A549 (cell line): Measurements from ENCODE around the gene KCNS3. TPM values are rescaled to one million over a fixed set of nuclear protein-coding genes. Genes with fewer than 3 reads are reported as not detected.

Source experiments
- ATAC-seq, 2 experiments: fragments of 200-7000 bp in 1 of 2; fragments of >200 bp in 1 of 2; cut with Nextera tagmentation in 1 of 2; cut with Tn5 transposase in 1 of 2; 3 replicates each; pipeline versions ENCODE4 v1.8.0 to v1.9.1; 2018 to 2020; ENCODE audit warnings: mild to moderate bottlenecking in 1 of 2, moderate library complexity in 1 of 2
- CTCF ChIA-PET: fragments of 300-600 bp; sonication (Branson Sonifier 250); formaldehyde crosslinking; extraction: SDS; loops from one replicate; lab custom pipeline; 2021; ENCODE audit warnings: antibody characterized with exemption, inconsistent platforms; lab: Yijun Ruan, JAX
- POLR2A ChIA-PET: fragments of 350-600 bp; formaldehyde crosslinking; extraction: SDS; loops from one replicate; lab custom pipeline; 2021; ENCODE audit warnings: antibody characterized with exemption, inconsistent platforms; lab: Yijun Ruan, JAX
- DNase-seq, 2 experiments: peaks; one replicate each; pipeline versions ENCODE4 v3.0.0 to v3.0.0-alpha.2; 2011 to 2016; ENCODE audit warnings: low read depth in 1 of 2, low spot score in 1 of 2
- FAIRE-seq: peaks from 2 replicates; lab custom pipeline; 2011; peaks lifted over from hg19 to GRCh38; lab: Jason Lieb, UNC
- H3K27ac ChIP-seq, 2 experiments: fragments of >200 bp; sonication (Bioruptor Twin); formaldehyde crosslinking; 3 replicates each; pipeline ENCODE4 v1.5.1; 2016 to 2017
- H3K4me1 ChIP-seq: fragments of >200 bp; sonication (Bioruptor Twin); formaldehyde crosslinking; 3 replicates; pipeline ENCODE4 v1.6.1; 2016
- H3K4me2 ChIP-seq: fragments of >200 bp; sonication (Bioruptor Twin); formaldehyde crosslinking; 3 replicates; pipeline ENCODE4 v1.6.1; 2016
- H3K4me3 ChIP-seq: fragments of >200 bp; sonication (Bioruptor Twin); formaldehyde crosslinking; 3 replicates; pipeline ENCODE4 v1.5.1; 2016
- H3K9me3 ChIP-seq: fragments of >200 bp; sonication (Bioruptor Twin); formaldehyde crosslinking; 3 replicates; pipeline ENCODE4 v1.6.1; 2016
- CEBPB ChIP-seq, 2 experiments: fragments of >200 bp in 1 of 2; sonication (Bioruptor Twin) in 1 of 2; formaldehyde crosslinking in 1 of 2; IDR thresholded peaks; 2 replicates each; pipeline ENCODE4 v1.6.1; 2012 to 2016
- CHD4 ChIP-seq: fragments of 200-600 bp; sonication (generic); IDR thresholded peaks from 2 replicates; pipeline ENCODE4 v1.6.1; 2016; ENCODE audit warnings: antibody characterized with exemption, mild to moderate bottlenecking, borderline replicate concordance
- EHF ChIP-seq: fragments of 250-450 bp; sonication (Bioruptor Pico); IDR thresholded peaks from 2 replicates; pipeline ENCODE4 v1.5.0; 2020; ENCODE audit warnings: mild to moderate bottlenecking
- EP300 ChIP-seq, 2 experiments: fragments of >200 bp; sonication (Bioruptor Twin); formaldehyde crosslinking; IDR thresholded peaks; 2 replicates in 1 of 2; 3 replicates in 1 of 2; pipeline ENCODE4 v1.6.1; 2016 to 2017
- ESRRA ChIP-seq: fragments of 150-350 bp; IDR thresholded peaks from 2 replicates; pipeline ENCODE4 v1.6.1; 2014; ENCODE audit warnings: mild to moderate bottlenecking, low read length, borderline replicate concordance
- FOSB ChIP-seq: fragments of 250-450 bp; sonication (Bioruptor Pico); IDR thresholded peaks from 2 replicates; pipeline ENCODE4 v1.5.0; 2020; ENCODE audit warnings: mild to moderate bottlenecking, moderate library complexity
- FOSL2 ChIP-seq, 2 experiments: fragments of 450-650 bp in 1 of 2; fragments of >200 bp in 1 of 2; sonication (Bioruptor Twin) in 1 of 2; formaldehyde crosslinking; IDR thresholded peaks; 2 replicates each; pipeline versions ENCODE4 v1.5.0 to v1.6.1; 2016 to 2020; ENCODE audit warnings: mild to moderate bottlenecking in 1 of 2, moderate library complexity in 1 of 2
- GATA3 ChIP-seq: IDR thresholded peaks from 2 replicates; pipeline ENCODE4 v1.6.1; 2012; ENCODE audit warnings: borderline replicate concordance
- HDAC2 ChIP-seq: fragments of 200-600 bp; sonication (generic); IDR thresholded peaks from 2 replicates; pipeline ENCODE4 v1.6.1; 2016
- HMGXB4 ChIP-seq: fragments of 250-450 bp; sonication (Bioruptor Pico); IDR thresholded peaks from 2 replicates; pipeline ENCODE4 v1.5.0; 2021; ENCODE audit warnings: mild to moderate bottlenecking, moderate library complexity, borderline replicate concordance
- HOXA7 ChIP-seq: fragments of 250-450 bp; sonication (Bioruptor Pico); IDR thresholded peaks from 2 replicates; pipeline ENCODE4 v1.5.0; 2020; ENCODE audit warnings: mild to moderate bottlenecking, moderate library complexity
- HOXB5 ChIP-seq: fragments of 250-450 bp; sonication (Bioruptor Pico); IDR thresholded peaks from 2 replicates; pipeline ENCODE4 v1.5.0; 2020; ENCODE audit warnings: mild to moderate bottlenecking, moderate library complexity
- JUN ChIP-seq, 2 experiments: fragments of >200 bp; sonication (Bioruptor Twin); formaldehyde crosslinking; IDR thresholded peaks; 2 replicates in 1 of 2; 3 replicates in 1 of 2; pipeline ENCODE4 v1.6.1; 2016 to 2017
- KDM1A ChIP-seq: fragments of 200-600 bp; sonication (generic); IDR thresholded peaks from 2 replicates; pipeline ENCODE4 v1.6.1; 2016; ENCODE audit warnings: low read depth, mild to moderate bottlenecking
- KDM5A ChIP-seq: fragments of 200-600 bp; sonication (generic); IDR thresholded peaks from 2 replicates; pipeline ENCODE4 v1.6.1; 2016; ENCODE audit warnings: antibody characterized with exemption, mild to moderate bottlenecking
- MAZ ChIP-seq: fragments of 150-350 bp; IDR thresholded peaks from 2 replicates; pipeline ENCODE4 v1.6.1; 2014; ENCODE audit warnings: antibody characterized with exemption, low read depth, low read length, borderline replicate concordance
- MYC ChIP-seq: IDR thresholded peaks from 2 replicates; pipeline ENCODE4 v1.6.1; 2012; ENCODE audit warnings: mild to moderate bottlenecking, inconsistent platforms, low read length, improper control_type of control experiment, borderline replicate concordance
- NFE2L2 ChIP-seq: fragments of 150-350 bp; conservative IDR thresholded peaks from 2 replicates; pipeline ENCODE4 v1.6.1; 2014; ENCODE audit warnings: low read length
- PHF8 ChIP-seq: fragments of 200-600 bp; sonication (generic); IDR thresholded peaks from 2 replicates; pipeline ENCODE4 v1.6.1; 2016; ENCODE audit warnings: low read depth, mild to moderate bottlenecking, antibody characterized with exemption, moderate library complexity, borderline replicate concordance
- POLR2A ChIP-seq: IDR thresholded peaks from 2 replicates; pipeline ENCODE4 v1.6.1; 2012; ENCODE audit warnings: mild to moderate bottlenecking, low read length
- RARB ChIP-seq: fragments of 250-450 bp; sonication (Bioruptor Pico); IDR thresholded peaks from 2 replicates; pipeline ENCODE4 v1.8.0; 2021; ENCODE audit warnings: mild to moderate bottlenecking, moderate library complexity
- RNF2 ChIP-seq: fragments of 200-600 bp; sonication (generic); IDR thresholded peaks from 2 replicates; pipeline ENCODE4 v1.6.1; 2016; ENCODE audit warnings: low read depth, mild to moderate bottlenecking, antibody characterized with exemption, moderate library complexity, borderline replicate concordance
- SREBF2 ChIP-seq: fragments of 450-650 bp; IDR thresholded peaks from 2 replicates; pipeline ENCODE4 v1.6.1; 2014; ENCODE audit warnings: mild to moderate bottlenecking, moderate library complexity
- TFCP2L1 ChIP-seq: fragments of 250-450 bp; sonication (Bioruptor Pico); IDR thresholded peaks from 2 replicates; pipeline ENCODE4 v1.5.0; 2021; ENCODE audit warnings: mild to moderate bottlenecking
- TP53 ChIP-seq: fragments of 250-450 bp; sonication (Bioruptor Pico); IDR thresholded peaks from 2 replicates; pipeline ENCODE4 v1.5.0; 2021; ENCODE audit warnings: mild to moderate bottlenecking, moderate library complexity
- ZNF302 ChIP-seq: fragments of 250-450 bp; sonication (Bioruptor Pico); IDR thresholded peaks from 2 replicates; pipeline ENCODE4 v1.9.0; 2021; ENCODE audit warnings: inconsistent platforms, mild to moderate bottlenecking, moderate library complexity
- ZSCAN20 ChIP-seq: fragments of 250-450 bp; sonication (Bioruptor Pico); IDR thresholded peaks from 2 replicates; pipeline ENCODE4 v1.8.0; 2022; ENCODE audit warnings: mild to moderate bottlenecking, moderate library complexity
- WGBS: methylation state at CpG from one replicate; pipeline ENCODE4 v1.1.6; 2017; ENCODE audit errors: missing lambda C conversion rate; 5-methylcytosine and 5-hydroxymethylcytosine counted together
- polyA plus RNA-seq, 4 experiments: library from polyadenylated mRNA; depleted of rRNA in 3 of 4; stranded (reverse); fragments of >200 nt; fragmentation: RNase III in 1 of 4; extraction: RNeasy Plus Mini Kit Qiagen cat#74134 plus additional on column Dnase treatment in 1 of 4; gene quantifications; 2 replicates in 3 of 4; 3 replicates in 1 of 4; pipeline ENCODE4 v1.2.3, GENCODE V29; 2011 to 2017
- TF ChIP-seq, protein P1 (sequence below): fragments of 450-650 bp; IDR thresholded peaks from 2 replicates; pipeline ENCODE4 v1.6.1; 2014; ENCODE audit warnings: antibody characterized with exemption
- TF ChIP-seq, protein P2 (sequence below): fragments of >200 bp; sonication (Bioruptor Twin); formaldehyde crosslinking; IDR thresholded peaks from 2 replicates; pipeline ENCODE4 v1.6.1; 2016
- TF ChIP-seq, protein P3 (sequence below): fragments of 250-450 bp; sonication (Bioruptor Pico); IDR thresholded peaks from 2 replicates; pipeline ENCODE4 v1.5.0; 2020; ENCODE audit warnings: low read depth, mild to moderate bottlenecking, moderate library complexity

The KCNS3 gene
- polyA plus RNA-seq, 2 of the 4 experiments (the other 2 are of a cell fraction): 0.70 to 2.1 TPM

- Histone ChIP-seq H3K4me2 (no peak overlapping the region), H3K4me1 (0 out of 3 replicates have a peak, but pooled peaks cover 4% of the 10 kb centered on the region), H3K9me3 (peaks cover 6% of the 10 kb centered on the region; the same call in 2 of the 3 replicates), H3K27ac (no peak overlapping the region), H3K4me3 (no peak overlapping the region)
- WGBS: 22% methylated on average over 1 of the region's 1 CpG
- ChIA-PET POLR2A (no interaction called here), CTCF (no interaction called here)
- ATAC-seq (no peak; a peak in 2 of 6 replicates), FAIRE-seq (no peak), DNase-seq (no peak)
- no peak for TF ChIP-seq TFCP2L1
- no peak for TF ChIP-seq JUN (IDR thresholded peaks at IDR 0.05)
- TF ChIP-seq MAZ: no peak
- no peak for TF ChIP-seq HDAC2
- TF ChIP-seq CEBPB (IDR thresholded peaks at IDR 0.05): no peak
- no peak for TF ChIP-seq NFE2L2
- TF ChIP-seq HOXB5 (CRISPR knock-in tag): no peak
- no peak for TF ChIP-seq PHF8
- no peak for TF ChIP-seq POLR2A
- no peak for TF ChIP-seq ZSCAN20 (CRISPR knock-in tag)
- TF ChIP-seq FOSL2 (IDR thresholded peaks at IDR 0.05): no peak
- no peak for TF ChIP-seq FOSL2 (CRISPR knock-in tag; IDR thresholded peaks at IDR 0.05)
- TF ChIP-seq, protein P1, sequence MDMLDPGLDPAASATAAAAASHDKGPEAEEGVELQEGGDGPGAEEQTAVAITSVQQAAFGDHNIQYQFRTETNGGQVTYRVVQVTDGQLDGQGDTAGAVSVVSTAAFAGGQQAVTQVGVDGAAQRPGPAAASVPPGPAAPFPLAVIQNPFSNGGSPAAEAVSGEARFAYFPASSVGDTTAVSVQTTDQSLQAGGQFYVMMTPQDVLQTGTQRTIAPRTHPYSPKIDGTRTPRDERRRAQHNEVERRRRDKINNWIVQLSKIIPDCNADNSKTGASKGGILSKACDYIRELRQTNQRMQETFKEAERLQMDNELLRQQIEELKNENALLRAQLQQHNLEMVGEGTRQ: no peak
- no peak for TF ChIP-seq KDM1A
- no peak for TF ChIP-seq GATA3
- TF ChIP-seq ZNF302 (CRISPR knock-in tag): no peak
- TF ChIP-seq TP53 (CRISPR knock-in tag): no peak
- TF ChIP-seq EP300 (IDR thresholded peaks at IDR 0.05): no peak
- no peak for TF ChIP-seq RNF2
- TF ChIP-seq, protein P2, sequence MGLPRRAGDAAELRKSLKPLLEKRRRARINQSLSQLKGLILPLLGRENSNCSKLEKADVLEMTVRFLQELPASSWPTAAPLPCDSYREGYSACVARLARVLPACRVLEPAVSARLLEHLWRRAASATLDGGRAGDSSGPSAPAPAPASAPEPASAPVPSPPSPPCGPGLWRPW: no peak
Measured at GRCh38 chr2:17894005-17894404, 15.5 kb downstream of the KCNS3 start.

- Histone ChIP-seq H3K4me2 (no peak overlapping the region), H3K9me3 (peaks cover 6% of the 10 kb centered on the region; the same call in 2 of the 3 replicates), H3K4me1 (0 out of 3 replicates have a peak, but pooled peaks cover 4% of the 10 kb centered on the region), H3K4me3 (no peak overlapping the region), H3K27ac (no peak overlapping the region)
- no peak for TF ChIP-seq ESRRA
- no peak for TF ChIP-seq SREBF2
- no peak for TF ChIP-seq MYC
- no peak for TF ChIP-seq EHF (CRISPR knock-in tag)
- TF ChIP-seq TFCP2L1: no peak
- TF ChIP-seq MAZ: no peak
- TF ChIP-seq HOXA7 (CRISPR knock-in tag): no peak
- TF ChIP-seq CHD4: no peak
- no peak for TF ChIP-seq HMGXB4 (CRISPR knock-in tag)
- TF ChIP-seq FOSB (CRISPR knock-in tag): no peak
- TF ChIP-seq, protein P3, sequence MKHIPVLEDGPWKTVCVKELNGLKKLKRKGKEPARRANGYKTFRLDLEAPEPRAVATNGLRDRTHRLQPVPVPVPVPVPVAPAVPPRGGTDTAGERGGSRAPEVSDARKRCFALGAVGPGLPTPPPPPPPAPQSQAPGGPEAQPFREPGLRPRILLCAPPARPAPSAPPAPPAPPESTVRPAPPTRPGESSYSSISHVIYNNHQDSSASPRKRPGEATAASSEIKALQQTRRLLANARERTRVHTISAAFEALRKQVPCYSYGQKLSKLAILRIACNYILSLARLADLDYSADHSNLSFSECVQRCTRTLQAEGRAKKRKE (CRISPR knock-in tag): no peak
- no peak for TF ChIP-seq RARB
- no peak for TF ChIP-seq KDM5A
- ATAC-seq (no peak), FAIRE-seq (no peak), DNase-seq (no peak)
- WGBS: 15% methylated on average over 2 of the region's 2 CpGs
- ChIA-PET CTCF (interaction anchor here (1.1 kb wide), 1 partner anchor 24 kb away, joined by 3 read pairs; no protein-coding TSS in a partner anchor), POLR2A (no interaction called here)
Measured at GRCh38 chr2:17894556-17894955, 16.1 kb downstream of the KCNS3 start.
